ENCODE results near the gene DHX34. TPM values are rescaled to one million over a fixed set of nuclear protein-coding genes. Genes with fewer than 3 reads are reported as not detected.
A peak's percentile ranks its signal among the peaks of the same experiment; 100 is the strongest.

The DHX34 gene
- total and polyA plus RNA-seq, 8 donors: 6.9 to 28.6 (median 10.5) TPM

DNA sequence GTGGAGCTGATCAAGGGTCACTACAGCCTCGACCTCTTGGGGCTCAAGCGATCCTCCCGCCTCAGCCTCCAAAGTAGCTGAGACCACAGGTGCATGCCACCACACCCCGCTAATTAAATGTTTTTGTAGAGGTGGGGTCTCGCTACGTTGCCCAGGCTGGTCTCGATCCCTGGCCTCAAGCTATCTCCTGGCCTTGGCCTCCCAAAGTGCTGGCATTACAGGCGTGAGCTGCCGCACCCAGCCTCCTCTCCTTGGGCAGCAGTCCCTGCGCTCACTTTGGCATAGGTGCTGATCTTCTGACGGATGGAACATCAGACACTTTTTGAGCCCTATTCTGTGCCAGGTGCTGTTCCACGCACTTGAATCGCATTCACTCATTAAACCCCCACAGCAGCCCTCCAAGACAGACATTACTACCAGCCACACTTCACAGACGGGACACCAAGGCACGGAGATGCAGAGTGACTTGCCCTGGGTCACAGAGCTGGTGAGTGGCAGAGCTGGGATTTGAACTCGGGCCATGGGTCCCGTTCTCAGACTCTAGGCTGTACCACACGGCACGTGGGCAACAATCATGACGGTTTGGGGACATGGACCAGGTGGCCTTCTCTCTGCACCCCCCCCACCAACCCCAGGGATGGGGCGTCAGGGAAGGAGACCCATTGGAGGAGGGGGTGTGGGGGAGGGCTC is 67.0 kb downstream of the DHX34 start:
- Histone ChIP-seq H3K9me3 (no peaks in the 10 kb centered on the region), H3K4me3 (no peak overlapping the region), H3K27ac (no peak overlapping the region), H3K27me3 (peaks cover 18 to 86% (median 57%) of the 10 kb centered on the region in 3 donors), H3K36me3 (peaks cover 0 to 8% (median 3%) of the 10 kb centered on the region in 4 donors), H3K4me1 (peaks cover 7 to 31% (median 20%) of the 10 kb centered on the region in 4 donors)
- intact Hi-C loops (cut with DNase I; ENCODE audit: low total_unique reads): no loop called here
- WGBS, 5 donors: 86 to 93% (median 89%) methylated on average over 21 of the region's 21 CpGs
- DNase-seq: no peak
- TF ChIP-seq EP300 (IDR thresholded peaks at IDR 0.05) (no peak), POLR2AphosphoS5 (IDR thresholded peaks at IDR 0.05) (no peak), POLR2A (IDR thresholded peaks at IDR 0.05) (no peak)
- TF ChIP-seq, protein P1, sequence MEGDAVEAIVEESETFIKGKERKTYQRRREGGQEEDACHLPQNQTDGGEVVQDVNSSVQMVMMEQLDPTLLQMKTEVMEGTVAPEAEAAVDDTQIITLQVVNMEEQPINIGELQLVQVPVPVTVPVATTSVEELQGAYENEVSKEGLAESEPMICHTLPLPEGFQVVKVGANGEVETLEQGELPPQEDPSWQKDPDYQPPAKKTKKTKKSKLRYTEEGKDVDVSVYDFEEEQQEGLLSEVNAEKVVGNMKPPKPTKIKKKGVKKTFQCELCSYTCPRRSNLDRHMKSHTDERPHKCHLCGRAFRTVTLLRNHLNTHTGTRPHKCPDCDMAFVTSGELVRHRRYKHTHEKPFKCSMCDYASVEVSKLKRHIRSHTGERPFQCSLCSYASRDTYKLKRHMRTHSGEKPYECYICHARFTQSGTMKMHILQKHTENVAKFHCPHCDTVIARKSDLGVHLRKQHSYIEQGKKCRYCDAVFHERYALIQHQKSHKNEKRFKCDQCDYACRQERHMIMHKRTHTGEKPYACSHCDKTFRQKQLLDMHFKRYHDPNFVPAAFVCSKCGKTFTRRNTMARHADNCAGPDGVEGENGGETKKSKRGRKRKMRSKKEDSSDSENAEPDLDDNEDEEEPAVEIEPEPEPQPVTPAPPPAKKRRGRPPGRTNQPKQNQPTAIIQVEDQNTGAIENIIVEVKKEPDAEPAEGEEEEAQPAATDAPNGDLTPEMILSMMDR (IDR thresholded peaks at IDR 0.05): no peak

DNA sequence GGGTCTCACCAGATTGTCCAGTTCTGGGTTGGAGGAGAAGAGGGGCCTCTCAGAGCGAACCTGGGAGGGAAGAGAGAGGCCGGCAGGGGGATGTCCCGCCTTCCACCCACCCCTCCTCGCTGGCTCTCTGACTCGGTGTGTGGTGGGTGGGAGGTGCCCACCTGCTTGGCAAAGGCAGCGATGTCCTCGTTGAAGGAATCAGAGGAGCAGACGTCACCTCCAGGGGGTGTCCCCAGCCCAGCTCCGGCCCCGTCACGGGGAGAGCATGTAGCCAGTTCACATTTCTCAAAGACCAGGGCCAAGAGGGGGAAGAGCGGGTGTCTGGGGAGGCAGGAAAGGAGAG is 67.5 kb downstream of the DHX34 start:
- peaks cover 23 to 91% (median 62%) of the 10 kb centered on the region in 3 donors for H3K27me3 ChIP-seq
- 49 to 61% (median 50%) methylated on average over 12 of the region's 12 CpGs for WGBS, 5 donors

DNA sequence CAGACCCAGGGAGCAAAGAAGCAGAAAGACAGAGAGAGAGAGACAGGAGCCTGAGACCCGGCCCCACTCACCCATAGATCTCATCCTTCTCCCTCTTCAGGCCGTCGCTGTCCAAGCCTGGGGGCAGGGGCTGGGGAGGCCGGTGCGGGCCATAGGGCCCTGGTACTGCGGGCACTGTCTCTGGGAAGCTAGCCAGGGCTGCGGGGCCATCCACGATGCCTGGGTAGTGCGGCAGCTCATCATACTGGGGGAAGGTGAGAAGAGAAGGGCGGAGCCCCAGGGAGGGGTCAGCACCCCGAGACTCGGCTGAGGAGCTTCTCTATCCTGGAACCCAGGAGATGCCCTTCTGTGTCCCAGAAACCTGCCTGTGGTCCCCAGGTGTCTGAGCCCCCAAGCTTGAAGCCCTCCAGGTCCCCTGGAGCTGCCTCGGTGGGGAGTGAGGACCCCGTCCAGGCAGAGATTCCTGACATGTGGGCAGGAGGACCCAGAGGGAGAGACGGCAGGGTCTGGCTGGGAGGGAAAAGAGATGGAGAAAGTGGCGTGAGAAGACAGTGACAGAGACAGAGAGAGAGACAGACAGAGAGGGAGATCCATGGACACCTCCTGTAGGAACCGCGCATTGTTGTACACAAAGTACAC is 68.1 kb downstream of the DHX34 start:
- intact Hi-C loops (cut with DNase I; ENCODE audit: low total_unique reads): no loop called here
- Histone ChIP-seq H3K36me3 (peaks cover 0 to 8% (median 3%) of the 10 kb centered on the region in 4 donors), H3K27me3 (peaks cover 28 to 96% (median 68%) of the 10 kb centered on the region in 3 donors), H3K27ac (no peak overlapping the region), H3K4me1 (peaks cover 7 to 40% (median 23%) of the 10 kb centered on the region in 4 donors), H3K4me3 (no peak overlapping the region), H3K9me3 (no peaks in the 10 kb centered on the region)
- 14 to 24% (median 18%) methylated on average over 16 to 18 of the region's 18 CpGs for WGBS, 5 donors
- DNase-seq: no peak
- TF ChIP-seq, protein P1 (IDR thresholded peaks at IDR 0.05): no peak
- TF ChIP-seq POLR2A (IDR thresholded peaks at IDR 0.05) (no peak), POLR2AphosphoS5 (IDR thresholded peaks at IDR 0.05) (no peak), EP300 (IDR thresholded peaks at IDR 0.05) (no peak)

More for the DNA sequence above, 67.5 kb downstream of the DHX34 start:
- intact Hi-C loops (cut with DNase I; ENCODE audit: low total_unique reads): no loop called here
- Histone ChIP-seq H3K4me3 (no peak overlapping the region), H3K36me3 (peaks cover 0 to 8% (median 3%) of the 10 kb centered on the region in 4 donors), H3K4me1 (peaks cover 7 to 34% (median 20%) of the 10 kb centered on the region in 4 donors), H3K9me3 (no peaks in the 10 kb centered on the region), H3K27ac (no peak overlapping the region)
- TF ChIP-seq EP300 (IDR thresholded peaks at IDR 0.05) (no peak), POLR2A (IDR thresholded peaks at IDR 0.05) (no peak), POLR2AphosphoS5 (IDR thresholded peaks at IDR 0.05) (no peak)
- DNase-seq: no peak

DNA sequence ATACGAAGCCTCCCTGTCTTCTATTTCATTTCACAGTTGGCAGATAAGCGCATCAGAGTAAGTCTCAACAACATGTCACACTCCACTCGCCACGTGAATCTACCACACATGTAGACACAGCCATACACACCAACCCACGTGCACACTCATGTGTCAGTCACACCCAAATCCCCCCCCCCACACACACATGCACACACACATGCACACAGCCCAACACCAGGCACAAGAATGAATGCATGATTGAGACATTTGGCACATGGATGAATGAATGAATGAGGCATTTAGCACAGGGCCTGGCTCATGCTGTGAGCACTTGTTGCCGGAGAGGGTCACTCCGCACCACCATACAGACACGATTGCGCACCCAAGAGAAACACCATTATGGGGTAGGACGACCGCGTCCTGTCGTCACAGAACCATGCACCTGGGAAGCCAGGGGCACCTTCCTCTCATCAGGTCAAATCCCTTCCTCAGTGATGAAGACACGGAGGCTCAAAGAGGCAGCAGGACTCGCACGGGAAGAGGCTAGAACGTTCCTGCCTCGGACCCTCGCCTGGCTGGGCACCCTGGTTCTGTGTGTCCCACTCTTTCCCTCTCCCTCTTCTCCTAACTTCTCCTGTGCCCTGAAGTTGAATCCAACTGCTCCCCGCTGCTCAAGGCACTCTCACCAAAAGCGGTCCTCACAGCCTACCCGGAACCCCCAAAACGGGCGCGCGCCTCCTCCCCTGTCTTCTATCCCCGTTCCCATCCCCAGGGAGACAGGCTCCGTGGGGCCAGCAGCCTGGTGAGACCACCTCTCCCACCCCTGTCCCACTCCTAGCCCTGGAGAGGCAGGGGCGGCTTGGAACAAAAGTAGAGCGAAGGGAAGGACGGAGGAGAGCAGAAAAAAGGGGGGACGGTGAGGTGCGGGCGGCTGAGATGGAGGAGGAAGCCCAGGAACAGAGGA is 68.9 kb downstream of the DHX34 start:
- intact Hi-C loops (cut with DNase I; ENCODE audit: low total_unique reads): no loop called here
- 4 to 6% (median 5%) methylated on average over 28 to 34 of the region's 34 CpGs for WGBS, 5 donors
- H3K9me3 ChIP-seq: no peaks in the 10 kb centered on the region
- peak overlapping the region in 1 of 5 donors; percentile 18 for H3K27ac ChIP-seq
- peaks cover 7 to 40% (median 24%) of the 10 kb centered on the region in 4 donors for H3K4me1 ChIP-seq
- DNase-seq: no peak
- TF ChIP-seq POLR2A (IDR thresholded peaks at IDR 0.05) (no peak), EP300 (IDR thresholded peaks at IDR 0.05) (no peak), POLR2AphosphoS5 (IDR thresholded peaks at IDR 0.05) (no peak)
- TF ChIP-seq, protein P1 (IDR thresholded peaks at IDR 0.05): no peak
- H3K27me3 ChIP-seq: peaks cover 28 to 96% (median 76%) of the 10 kb centered on the region in 3 donors
- H3K36me3 ChIP-seq: peaks cover 0 to 8% (median 3%) of the 10 kb centered on the region in 4 donors
- peak overlapping the region; percentile 46 to 52 (median 48) for H3K4me3 ChIP-seq
